Colonic mucosa (tissue), 4 donors: ENCODE results near the gene MORN5. TPM values are rescaled to one million over a fixed set of nuclear protein-coding genes. Genes with fewer than 3 reads are reported as not detected.

ENCODE experiments used
- DNase-seq: peaks from one replicate; pipeline ENCODE4 v3.0.0-alpha.2; 2020
- H3K27ac ChIP-seq: fragments of 200-600 bp; one replicate; pipeline ENCODE4 v1.8.0; 2021
- H3K27me3 ChIP-seq: fragments of 200-600 bp; one replicate; pipeline ENCODE4 v1.8.0; 2021
- H3K36me3 ChIP-seq: fragments of 200-600 bp; one replicate; pipeline ENCODE4 v1.8.0; 2021
- H3K4me1 ChIP-seq: fragments of 200-600 bp; one replicate; pipeline ENCODE4 v1.8.0; 2021; ENCODE audit warnings: mild to moderate bottlenecking
- H3K4me3 ChIP-seq: fragments of 200-600 bp; one replicate; pipeline ENCODE4 v1.8.0; 2021
- H3K9ac ChIP-seq, 2 donors: one replicate each; pipeline ENCODE4 v1.7.0; 2013; ENCODE audit warnings: control low read depth in 2 of 2, low read depth in 2 of 2, low read length in 2 of 2
- H3K9me3 ChIP-seq: fragments of 200-600 bp; one replicate; pipeline ENCODE4 v1.8.0; 2021
- intact Hi-C: fragments of 100-400 bp; cut with DNase I; formaldehyde crosslinking; loops from one replicate; pipeline ENCODE4 v1.14.1; 2022
- total RNA-seq, 2 donors: library from RNA; stranded (reverse); fragmentation: NEBNext Ultra II Directional in 1 of 2; extraction: Animal tissue kit (Norgen Biotek cat#: 25700) in 1 of 2; gene quantifications; one replicate each; pipeline ENCODE4 v1.2.1, GENCODE V29; 2021
- TF ChIP-seq, protein P1 (sequence below): fragments of 200-600 bp; IDR thresholded peaks from one replicate; pipeline ENCODE4 v1.8.0; 2022; ENCODE audit warnings: antibody characterized with exemption, mild to moderate bottlenecking
- donor health status: healthy.
- donor health status: DM: no; HTN: no; CAD: no.
- donor health status: DM: no; HTN: no; CAD: no.

Gene MORN5
- total RNA-seq, 2 donors from 2014 or later = 7.0 TPM; not detected in 1

DNA sequence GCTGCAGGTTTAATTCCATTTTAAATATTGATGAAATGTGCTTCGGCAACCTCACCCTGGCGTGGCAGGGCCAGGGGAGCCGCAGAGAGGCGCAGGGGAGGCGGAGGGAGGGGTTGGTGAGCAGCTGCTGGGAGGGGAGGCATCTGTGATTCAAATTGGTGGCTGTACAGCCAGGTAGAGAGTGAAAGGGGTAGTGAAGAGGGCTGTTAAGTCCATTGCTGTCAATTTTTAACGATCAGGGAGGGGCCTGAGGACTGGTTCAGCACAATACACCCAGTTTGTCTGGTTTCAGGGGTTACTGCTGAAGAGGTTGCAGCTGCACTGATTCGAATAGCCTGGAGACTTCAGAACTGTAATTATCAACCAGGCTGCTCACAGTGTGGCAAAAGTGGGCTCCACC, 37.7 kb downstream of the MORN5 start:
- intact Hi-C loops = no loop called here
- DNase-seq = peak; percentile 36

DNA sequence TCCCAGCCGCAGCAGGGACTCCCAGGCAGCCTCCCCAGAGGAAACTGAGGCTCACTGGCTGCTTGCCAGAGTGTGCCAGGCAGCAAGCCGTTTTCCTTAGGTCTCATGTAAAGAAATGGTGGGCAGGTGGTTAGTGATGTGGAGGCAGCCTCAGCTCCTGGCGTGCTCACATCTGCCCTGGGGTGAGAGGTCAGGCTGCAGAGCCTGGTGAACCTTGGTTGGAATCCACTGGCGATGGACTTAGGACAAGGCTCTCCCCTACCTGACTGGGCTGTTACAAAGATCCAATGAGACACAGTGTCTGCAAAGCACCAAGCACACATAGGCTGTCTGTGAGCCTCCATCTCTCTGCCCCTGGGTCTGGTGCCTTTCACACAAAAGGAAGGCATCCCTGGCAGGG, 38.2 kb downstream of the MORN5 start:
- Histone ChIP-seq H3K4me1 (no peaks in the 10 kb centered on the region), H3K36me3 (no peaks in the 10 kb centered on the region), H3K4me3 (no peak overlapping the region), H3K9ac (no peak overlapping the region), H3K9me3 (no peaks in the 10 kb centered on the region), H3K27ac (no peak overlapping the region), H3K27me3 (no peaks in the 10 kb centered on the region)
- DNase-seq = no peak
- TF ChIP-seq, protein P1, sequence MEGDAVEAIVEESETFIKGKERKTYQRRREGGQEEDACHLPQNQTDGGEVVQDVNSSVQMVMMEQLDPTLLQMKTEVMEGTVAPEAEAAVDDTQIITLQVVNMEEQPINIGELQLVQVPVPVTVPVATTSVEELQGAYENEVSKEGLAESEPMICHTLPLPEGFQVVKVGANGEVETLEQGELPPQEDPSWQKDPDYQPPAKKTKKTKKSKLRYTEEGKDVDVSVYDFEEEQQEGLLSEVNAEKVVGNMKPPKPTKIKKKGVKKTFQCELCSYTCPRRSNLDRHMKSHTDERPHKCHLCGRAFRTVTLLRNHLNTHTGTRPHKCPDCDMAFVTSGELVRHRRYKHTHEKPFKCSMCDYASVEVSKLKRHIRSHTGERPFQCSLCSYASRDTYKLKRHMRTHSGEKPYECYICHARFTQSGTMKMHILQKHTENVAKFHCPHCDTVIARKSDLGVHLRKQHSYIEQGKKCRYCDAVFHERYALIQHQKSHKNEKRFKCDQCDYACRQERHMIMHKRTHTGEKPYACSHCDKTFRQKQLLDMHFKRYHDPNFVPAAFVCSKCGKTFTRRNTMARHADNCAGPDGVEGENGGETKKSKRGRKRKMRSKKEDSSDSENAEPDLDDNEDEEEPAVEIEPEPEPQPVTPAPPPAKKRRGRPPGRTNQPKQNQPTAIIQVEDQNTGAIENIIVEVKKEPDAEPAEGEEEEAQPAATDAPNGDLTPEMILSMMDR = no peak
- intact Hi-C loops = no loop called here

More for the DNA sequence above, 37.7 kb downstream of the MORN5 start:
- no peaks in the 10 kb centered on the region for H3K9me3 ChIP-seq
- no peaks in the 10 kb centered on the region for H3K36me3 ChIP-seq
- H3K9ac ChIP-seq = no peak overlapping the region
- no peak overlapping the region for H3K4me3 ChIP-seq
- no peaks in the 10 kb centered on the region for H3K27me3 ChIP-seq
- TF ChIP-seq, protein P1 = no peak
- H3K4me1 ChIP-seq = no peaks in the 10 kb centered on the region
- no peak overlapping the region for H3K27ac ChIP-seq

DNA sequence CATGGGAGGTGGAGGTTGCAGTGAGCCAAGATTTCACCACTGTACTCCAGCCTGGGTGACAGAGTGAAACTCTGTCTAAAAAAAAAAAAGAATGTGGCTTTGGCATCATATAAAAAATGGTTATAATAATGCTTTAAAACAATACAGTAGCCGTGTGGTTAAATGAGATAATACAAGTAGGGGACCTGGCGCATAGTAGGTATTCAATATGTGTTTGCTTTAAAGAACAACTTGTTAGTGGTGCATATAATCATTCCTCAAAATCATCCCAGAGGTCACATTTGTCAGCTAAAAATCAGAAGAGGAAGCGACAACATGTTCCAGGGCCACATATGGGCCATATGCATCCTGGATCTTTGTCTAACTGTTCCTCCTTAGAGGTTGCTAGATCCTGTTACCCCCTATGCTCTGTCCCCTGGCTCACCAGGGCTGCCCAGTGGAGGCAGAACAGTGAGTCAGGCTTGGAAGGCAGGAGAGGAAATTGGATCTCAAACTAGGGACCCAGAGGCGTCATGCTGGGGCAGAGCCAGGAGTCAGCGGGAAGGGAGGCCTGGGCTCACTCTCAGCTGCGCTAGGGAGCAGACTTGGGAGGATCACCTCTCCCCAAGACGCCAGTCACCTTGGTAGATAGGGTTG, 41.4 kb downstream of the MORN5 start:
- DNase-seq = no peak
- Histone ChIP-seq H3K9ac (no peak overlapping the region), H3K9me3 (no peaks in the 10 kb centered on the region), H3K27ac (no peak overlapping the region), H3K4me1 (no peaks in the 10 kb centered on the region), H3K4me3 (no peak overlapping the region), H3K36me3 (no peaks in the 10 kb centered on the region), H3K27me3 (no peaks in the 10 kb centered on the region)
- TF ChIP-seq, protein P1 = no peak
- intact Hi-C loops = no loop called here

DNA sequence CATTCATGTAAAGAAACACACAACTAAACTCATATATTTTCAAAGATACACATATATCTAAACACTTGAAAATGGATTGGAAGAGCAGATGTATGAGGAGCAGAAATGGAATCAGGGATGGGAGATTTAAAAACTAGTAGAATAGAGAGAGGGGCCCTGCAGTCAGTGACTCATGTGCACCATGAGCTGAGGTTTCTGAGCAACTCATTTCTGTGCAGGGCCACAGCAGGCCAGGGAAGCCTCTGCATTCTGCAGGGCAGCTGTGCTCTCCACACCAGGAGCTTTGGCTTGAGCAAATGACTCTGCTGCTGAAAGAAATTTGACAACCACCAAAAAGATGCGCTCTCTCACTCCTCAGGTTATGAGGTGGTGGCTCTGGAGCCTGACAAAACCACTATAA, 41.9 kb downstream of the MORN5 start:
- H3K9ac ChIP-seq = no peak overlapping the region
- no peak overlapping the region for H3K4me3 ChIP-seq
- intact Hi-C loops = no loop called here
- H3K36me3 ChIP-seq = no peaks in the 10 kb centered on the region
- no peaks in the 10 kb centered on the region for H3K4me1 ChIP-seq
- H3K27ac ChIP-seq = no peak overlapping the region
- no peak for DNase-seq
- no peaks in the 10 kb centered on the region for H3K9me3 ChIP-seq
- TF ChIP-seq, protein P1 = no peak
- H3K27me3 ChIP-seq = no peaks in the 10 kb centered on the region

DNA sequence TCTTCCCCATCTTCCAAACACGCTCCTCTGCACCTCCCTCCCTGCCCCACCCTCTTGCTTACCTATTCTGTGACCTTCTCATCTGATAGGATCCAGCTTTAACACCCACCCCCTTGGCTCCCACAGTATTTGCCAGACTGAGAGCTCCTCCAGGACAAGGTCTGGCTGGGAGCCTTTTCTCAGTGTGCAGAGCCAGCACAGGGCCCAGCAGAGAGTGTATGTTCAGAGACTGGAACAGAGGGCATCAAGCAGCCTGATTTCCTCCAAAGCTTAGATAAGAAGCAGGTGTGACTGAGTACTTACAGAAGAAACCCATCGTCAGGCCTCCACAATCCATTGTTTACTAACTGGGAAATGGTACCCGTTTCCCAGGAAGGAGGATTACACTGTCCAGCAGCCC, 42.4 kb downstream of the MORN5 start:
- H3K4me1 ChIP-seq = no peaks in the 10 kb centered on the region
- H3K36me3 ChIP-seq = no peaks in the 10 kb centered on the region
- no peaks in the 10 kb centered on the region for H3K27me3 ChIP-seq
- TF ChIP-seq, protein P1 = no peak
- no peak overlapping the region for H3K27ac ChIP-seq
- no peaks in the 10 kb centered on the region for H3K9me3 ChIP-seq
- no peak overlapping the region for H3K9ac ChIP-seq
- intact Hi-C loops = no loop called here
- DNase-seq = no peak
- no peak overlapping the region for H3K4me3 ChIP-seq
